ENCODE data around the gene HMGCS2. TPM values are rescaled to one million over a fixed set of nuclear protein-coding genes. Genes with fewer than 3 reads are reported as not detected.
A peak's percentile ranks its signal among the peaks of the same experiment; 100 is the strongest.

HMGCS2 gene
- total and polyA plus RNA-seq, 2 experiments from 2014 or later, result not detected

- no peak overlapping the region for H3K27ac ChIP-seq
- no peak overlapping the region for H3K4me2 ChIP-seq (ENCODE audit: unreplicated experiment)
- H3K27me3 ChIP-seq (replicated peaks; ENCODE audit: insufficient read depth), result no peaks in the 10 kb centered on the region; the same call in 1 of the 2 replicates
- 75 to 76% methylated on average over 6 of the region's 6 CpGs for WGBS, 2 experiments (ENCODE audit: low coverage in 1 of 2, low lambda C conversion rate in 2 of 2, missing lambda C conversion rate in 2 of 2)
- H3F3A ChIP-seq (ENCODE audit: insufficient read depth), result no peaks in the 10 kb centered on the region
- H3K36me3 ChIP-seq (ENCODE audit: low read depth), result no peaks in the 10 kb centered on the region
- 0 out of 2 replicates have a peak, but pooled peaks cover 5% of the 10 kb centered on the region for H3K4me1 ChIP-seq (ENCODE audit: insufficient read depth)
- no peaks in the 10 kb centered on the region for H3K9me3 ChIP-seq (ENCODE audit: low read depth)
- in situ Hi-C loops (cut with MboI), result no loop called here
- no peak overlapping the region for H2AFZ ChIP-seq
- H3K9ac ChIP-seq, result no peak overlapping the region
- H4K20me1 ChIP-seq (ENCODE audit: insufficient read depth), result no peaks in the 10 kb centered on the region
- no peak for DNase-seq
- no peaks in the 10 kb centered on the region for H3K79me2 ChIP-seq (ENCODE audit: insufficient read depth)
- no peak for TF ChIP-seq EZH2phosphoT487 (IDR thresholded peaks at IDR 0.05; ENCODE audit: insufficient read depth, low read depth)
- TF ChIP-seq EZH2 (IDR thresholded peaks at IDR 0.05; ENCODE audit: insufficient read depth, poor library complexity, severe bottlenecking), result no peak
- no peaks in the 10 kb centered on the region for H3K9me2 ChIP-seq (ENCODE audit: insufficient read depth)
- H3K4me3 ChIP-seq, result no peak overlapping the region
Measured at GRCh38 chr1:119703666-119704450, 64.8 kb downstream of the HMGCS2 start.

GRCh38 chr1:119702384-119702783 lies 66.3 kb downstream of the HMGCS2 start:
- no peaks in the 10 kb centered on the region for H3F3A ChIP-seq (ENCODE audit: insufficient read depth)
- peak overlapping the region; percentile 27; the same call in 1 of the 2 replicates for H3K27ac ChIP-seq
- DNase-seq, result peak; percentile 85
- TF ChIP-seq EZH2 (IDR thresholded peaks at IDR 0.05; ENCODE audit: insufficient read depth, poor library complexity, severe bottlenecking) (no peak), EZH2phosphoT487 (IDR thresholded peaks at IDR 0.05; ENCODE audit: insufficient read depth, low read depth) (no peak)
- no peaks in the 10 kb centered on the region for H3K36me3 ChIP-seq (ENCODE audit: low read depth)
- H3K4me2 ChIP-seq (ENCODE audit: unreplicated experiment), result no peak overlapping the region
- no peaks in the 10 kb centered on the region for H3K79me2 ChIP-seq (ENCODE audit: insufficient read depth)
- no peaks in the 10 kb centered on the region for H3K9me2 ChIP-seq (ENCODE audit: insufficient read depth)
- H3K4me1 ChIP-seq (ENCODE audit: insufficient read depth), result 0 out of 2 replicates have a peak, but pooled peaks cover 5% of the 10 kb centered on the region
- H3K27me3 ChIP-seq (replicated peaks; ENCODE audit: insufficient read depth), result no peaks in the 10 kb centered on the region; the same call in 1 of the 2 replicates
- H3K9me3 ChIP-seq (ENCODE audit: low read depth), result no peaks in the 10 kb centered on the region
- H3K9ac ChIP-seq, result 0 out of 2 replicates have a peak overlapping the region, but pooled peaks have one; percentile 32
- H2AFZ ChIP-seq, result peak overlapping the region; percentile 59; the same call in 1 of the 2 replicates
- no peaks in the 10 kb centered on the region for H4K20me1 ChIP-seq (ENCODE audit: insufficient read depth)
- in situ Hi-C loops (cut with MboI), result no loop called here
- no peak overlapping the region for H3K4me3 ChIP-seq
- WGBS, 2 experiments (ENCODE audit: low coverage in 1 of 2, low lambda C conversion rate in 2 of 2, missing lambda C conversion rate in 2 of 2), result 7 to 8% methylated on average over 2 of the region's 2 CpGs

GRCh38 chr1:119701659-119702058 lies 67.0 kb downstream of the HMGCS2 start:
- Histone ChIP-seq H3K36me3 (ENCODE audit: low read depth) (no peaks in the 10 kb centered on the region), H3K9ac (no peak overlapping the region), H3K9me3 (ENCODE audit: low read depth) (no peaks in the 10 kb centered on the region), H3K4me3 (no peak overlapping the region), H3K4me2 (ENCODE audit: unreplicated experiment) (no peak overlapping the region), H3K9me2 (ENCODE audit: insufficient read depth) (no peaks in the 10 kb centered on the region), H4K20me1 (ENCODE audit: insufficient read depth) (no peaks in the 10 kb centered on the region), H2AFZ (no peak overlapping the region), H3K4me1 (ENCODE audit: insufficient read depth) (0 out of 2 replicates have a peak, but pooled peaks cover 5% of the 10 kb centered on the region), H3F3A (ENCODE audit: insufficient read depth) (no peaks in the 10 kb centered on the region), H3K27ac (no peak overlapping the region), H3K27me3 (replicated peaks; ENCODE audit: insufficient read depth) (no peaks in the 10 kb centered on the region), H3K79me2 (ENCODE audit: insufficient read depth) (no peaks in the 10 kb centered on the region)
- TF ChIP-seq EZH2 (IDR thresholded peaks at IDR 0.05; ENCODE audit: insufficient read depth, poor library complexity, severe bottlenecking) (no peak), EZH2phosphoT487 (IDR thresholded peaks at IDR 0.05; ENCODE audit: insufficient read depth, low read depth) (no peak)
- no peak for DNase-seq
- in situ Hi-C loops (cut with MboI), result no loop called here

GRCh38 chr1:119700326-119700725 lies 68.4 kb downstream of the HMGCS2 start:
- Histone ChIP-seq H2AFZ (no peak overlapping the region), H3F3A (ENCODE audit: insufficient read depth) (no peaks in the 10 kb centered on the region), H3K4me2 (ENCODE audit: unreplicated experiment) (no peak overlapping the region), H4K20me1 (ENCODE audit: insufficient read depth) (no peaks in the 10 kb centered on the region), H3K36me3 (ENCODE audit: low read depth) (no peaks in the 10 kb centered on the region), H3K27me3 (replicated peaks; ENCODE audit: insufficient read depth) (no peaks in the 10 kb centered on the region), H3K79me2 (ENCODE audit: insufficient read depth) (no peaks in the 10 kb centered on the region), H3K4me1 (ENCODE audit: insufficient read depth) (0 out of 2 replicates have a peak, but pooled peaks cover 5% of the 10 kb centered on the region), H3K9me2 (ENCODE audit: insufficient read depth) (no peaks in the 10 kb centered on the region), H3K9ac (no peak overlapping the region), H3K27ac (no peak overlapping the region), H3K4me3 (no peak overlapping the region), H3K9me3 (ENCODE audit: low read depth) (no peaks in the 10 kb centered on the region)
- 57 to 64% methylated on average over 2 of the region's 2 CpGs for WGBS, 2 experiments (ENCODE audit: low coverage in 1 of 2, low lambda C conversion rate in 2 of 2, missing lambda C conversion rate in 2 of 2)
- in situ Hi-C loops (cut with MboI), result no loop called here
- no peak for DNase-seq
- TF ChIP-seq EZH2phosphoT487 (IDR thresholded peaks at IDR 0.05; ENCODE audit: insufficient read depth, low read depth) (no peak), EZH2 (IDR thresholded peaks at IDR 0.05; ENCODE audit: insufficient read depth, poor library complexity, severe bottlenecking) (no peak)

Other genes with a start within 250 kb of the HMGCS2 start
- 8.5 and 9.1 TPM in 2 replicates for gene ZNF697, start 120.6 kb downstream of the HMGCS2 start, total RNA-seq (2014; rRNA removed; shearing (Covaris generic))
- 0.55 and 0.71 TPM in 2 replicates for gene ZNF697, start 120.6 kb downstream of the HMGCS2 start, polyA plus RNA-seq (2016; fragmentation: Nextera tagmentation; extraction: Ambion mirVana)
- 298 and 346 TPM in 2 replicates for gene PHGDH, start 57.0 kb downstream of the HMGCS2 start, total RNA-seq (2014; rRNA removed; shearing (Covaris generic))
- 257 and 273 TPM in 2 replicates for gene PHGDH, start 57.0 kb downstream of the HMGCS2 start, polyA plus RNA-seq (2016; fragmentation: Nextera tagmentation; extraction: Ambion mirVana)
- not detected in 2 replicates for gene REG4, start 42.6 kb upstream of the HMGCS2 start, total RNA-seq (2014; rRNA removed; shearing (Covaris generic))
- not detected in 2 replicates for gene REG4, start 42.6 kb upstream of the HMGCS2 start, polyA plus RNA-seq (2016; fragmentation: Nextera tagmentation; extraction: Ambion mirVana)
- gene ADAM30, start 127.6 kb upstream of the HMGCS2 start, total RNA-seq (2014; rRNA removed; shearing (Covaris generic)), result not detected in 2 replicates
- not detected in 2 replicates for gene ADAM30, start 127.6 kb upstream of the HMGCS2 start, polyA plus RNA-seq (2016; fragmentation: Nextera tagmentation; extraction: Ambion mirVana)